Panc1 (cell line): ENCODE results near the gene HOATZ. TPM values are rescaled to one million over a fixed set of nuclear protein-coding genes. Genes with fewer than 3 reads are reported as not detected.

Experiments used
- ATAC-seq: fragments of 200-7000 bp; cut with Tn5 transposase; 2 replicates; pipeline ENCODE4 v1.9.1; 2020; ENCODE audit warnings: mild to moderate bottlenecking, moderate library complexity
- BruUV-seq: library from RNA; stranded (reverse); fragments of 400-500 nt; replicated peaks from 2 replicates; lab custom pipeline; 2021; lab: Mats Ljungman, UMichigan
- CTCF ChIA-PET: fragments of 300-600 bp; sonication (Branson Sonifier 250); formaldehyde crosslinking; loops from one replicate; lab custom pipeline; 2022; ENCODE audit warnings: antibody characterized with exemption; lab: Charles Lee
- POLR2A ChIA-PET: fragments of 300-600 bp; sonication (Branson Sonifier 250); formaldehyde crosslinking; loops from one replicate; lab custom pipeline; 2022; ENCODE audit warnings: antibody characterized with exemption; lab: Charles Lee
- DNase-seq: peaks from one replicate; pipeline ENCODE4 v3.0.0-alpha.2; 2010; ENCODE audit warnings: low read depth, low spot score
- H3K27ac ChIP-seq: 2 replicates; pipeline ENCODE4 v1.5.1; 2011; ENCODE audit warnings: mild to moderate bottlenecking, low read length, inconsistent platforms
- H3K27me3 ChIP-seq: fragments of 200-500 bp; sonication (Bioruptor generic); 2 replicates; pipeline ENCODE4 v1.6.0; 2014; ENCODE audit warnings: low read length, inconsistent platforms; ENCODE audit not compliant: control insufficient read depth, insufficient read depth
- H3K36me3 ChIP-seq: fragments of 200-500 bp; sonication (Bioruptor generic); 2 replicates; pipeline ENCODE4 v1.5.1; 2014; ENCODE audit warnings: inconsistent platforms, mild to moderate bottlenecking, low read length, moderate library complexity; ENCODE audit not compliant: control insufficient read depth, insufficient read depth
- H3K4me1 ChIP-seq: 2 replicates; pipeline ENCODE4 v1.5.1; 2011; ENCODE audit warnings: inconsistent platforms, mild to moderate bottlenecking, low read length, moderate library complexity; ENCODE audit not compliant: control insufficient read depth, insufficient read depth
- H3K4me3 ChIP-seq, 2 experiments: 2 replicates each; pipeline ENCODE4 v1.5.1; 2011 to 2012; ENCODE audit warnings: low read depth in 2 of 2, low read length in 2 of 2, mild to moderate bottlenecking in 2 of 2, inconsistent platforms in 1 of 2, moderate library complexity in 1 of 2
- H3K9me3 ChIP-seq: fragments of 200-500 bp; sonication (Bioruptor generic); 2 replicates; pipeline ENCODE4 v1.5.1; 2014; ENCODE audit warnings: low read depth, mild to moderate bottlenecking, inconsistent platforms, low read length, moderate library complexity; ENCODE audit not compliant: control insufficient read depth, insufficient read depth
- POLR2AphosphoS5 ChIP-seq: IDR thresholded peaks from 2 replicates; pipeline ENCODE4 v1.6.1; 2012; ENCODE audit warnings: mild to moderate bottlenecking, low read depth, low read length, moderate library complexity
- SIN3A ChIP-seq: IDR thresholded peaks from 2 replicates; pipeline ENCODE4 v1.6.1; 2012; ENCODE audit warnings: low read depth, mild to moderate bottlenecking, low read length, moderate library complexity, borderline replicate concordance; ENCODE audit not compliant: insufficient read depth
- TCF7L2 ChIP-seq: IDR thresholded peaks from 2 replicates; pipeline ENCODE4 v1.6.1; 2011; ENCODE audit warnings: mild to moderate bottlenecking, low read depth, low read length, inconsistent platforms
- in situ Hi-C: cut with HindIII; loops from 2 replicates; pipeline ENCODE4 v1.10.0; 2016; ENCODE audit warnings: low sequenced_read_pairs, low pct_unique_long_range_greater_than_20kb
- intact Hi-C: fragments of 100-400 bp; cut with micrococcal nuclease; formaldehyde crosslinking; loops from one replicate; pipeline ENCODE4 v1.10.0; 2022; ENCODE audit not compliant: unreplicated experiment
- total RNA-seq: library from RNA; stranded (reverse); gene quantifications from one replicate; pipeline ENCODE4 v1.2.1, GENCODE V29; 2021; ENCODE audit not compliant: unreplicated experiment
- TF ChIP-seq, protein P1 (sequence below), 2 experiments: IDR thresholded peaks; 2 replicates each; pipeline ENCODE4 v1.6.1; 2011 to 2012; ENCODE audit warnings: low read depth in 2 of 2, control low read depth in 1 of 2, low read length in 1 of 2, mild to moderate bottlenecking in 1 of 2, moderate library complexity in 1 of 2; ENCODE audit not compliant: insufficient read depth in 1 of 2
- TF ChIP-seq, protein P2 (sequence below): fragments of 450-650 bp; IDR thresholded peaks from 2 replicates; pipeline ENCODE4 v1.5.1; 2017; ENCODE audit warnings: mild to moderate bottlenecking

The HOATZ gene
- total RNA-seq, 1 experiment from 2014 or later = not detected

DNA sequence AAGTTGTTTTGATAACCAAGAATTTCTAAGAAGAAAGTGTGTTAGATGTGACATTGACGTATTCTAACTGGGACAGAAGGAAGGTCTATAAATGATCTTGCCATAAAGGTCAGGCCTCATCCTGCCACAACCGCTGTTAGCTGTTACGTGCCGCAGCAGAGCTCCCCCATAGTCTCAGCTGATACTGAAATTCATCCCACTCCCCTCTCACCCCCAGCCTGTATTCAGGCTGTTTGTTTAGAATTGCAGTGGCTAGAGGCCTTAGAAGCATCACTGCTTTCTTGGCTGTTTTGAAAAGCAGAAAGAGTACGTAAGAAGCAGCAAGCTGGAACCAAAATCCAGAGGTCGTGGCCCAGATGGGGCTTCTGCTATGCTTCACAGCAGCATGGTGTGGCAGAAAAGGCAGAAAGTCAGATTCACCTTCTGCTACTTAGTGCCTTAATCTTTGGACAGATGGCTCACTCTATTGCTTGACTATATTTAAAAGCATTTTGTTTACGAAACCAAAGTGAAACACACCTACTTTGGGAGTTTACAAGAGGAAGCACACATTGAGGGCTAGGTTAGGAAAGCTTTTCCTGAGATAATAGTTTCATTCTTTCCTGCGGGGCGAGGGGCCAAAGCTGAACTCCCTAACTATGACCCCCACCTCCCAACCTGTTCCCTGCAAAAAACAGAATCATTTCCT lies 25.0 kb downstream of the HOATZ start:
- no peaks in the 10 kb centered on the region for H3K9me3 ChIP-seq
- peaks cover 23% of the 10 kb centered on the region for H3K27me3 ChIP-seq
- H3K4me3 ChIP-seq = peak overlapping the region in 1 of 2 experiments; percentile 38; a peak in 1 of 4 replicates
- BruUV-seq = no TSS peak
- no peak overlapping the region for H3K27ac ChIP-seq
- H3K4me1 ChIP-seq = peaks cover 7% of the 10 kb centered on the region; the same call in 1 of the 2 replicates
- intact Hi-C loops = no loop called here
- ChIA-PET CTCF (no interaction called here), POLR2A (no interaction called here)
- TF ChIP-seq TCF7L2 = no peak
- TF ChIP-seq, protein P1, sequence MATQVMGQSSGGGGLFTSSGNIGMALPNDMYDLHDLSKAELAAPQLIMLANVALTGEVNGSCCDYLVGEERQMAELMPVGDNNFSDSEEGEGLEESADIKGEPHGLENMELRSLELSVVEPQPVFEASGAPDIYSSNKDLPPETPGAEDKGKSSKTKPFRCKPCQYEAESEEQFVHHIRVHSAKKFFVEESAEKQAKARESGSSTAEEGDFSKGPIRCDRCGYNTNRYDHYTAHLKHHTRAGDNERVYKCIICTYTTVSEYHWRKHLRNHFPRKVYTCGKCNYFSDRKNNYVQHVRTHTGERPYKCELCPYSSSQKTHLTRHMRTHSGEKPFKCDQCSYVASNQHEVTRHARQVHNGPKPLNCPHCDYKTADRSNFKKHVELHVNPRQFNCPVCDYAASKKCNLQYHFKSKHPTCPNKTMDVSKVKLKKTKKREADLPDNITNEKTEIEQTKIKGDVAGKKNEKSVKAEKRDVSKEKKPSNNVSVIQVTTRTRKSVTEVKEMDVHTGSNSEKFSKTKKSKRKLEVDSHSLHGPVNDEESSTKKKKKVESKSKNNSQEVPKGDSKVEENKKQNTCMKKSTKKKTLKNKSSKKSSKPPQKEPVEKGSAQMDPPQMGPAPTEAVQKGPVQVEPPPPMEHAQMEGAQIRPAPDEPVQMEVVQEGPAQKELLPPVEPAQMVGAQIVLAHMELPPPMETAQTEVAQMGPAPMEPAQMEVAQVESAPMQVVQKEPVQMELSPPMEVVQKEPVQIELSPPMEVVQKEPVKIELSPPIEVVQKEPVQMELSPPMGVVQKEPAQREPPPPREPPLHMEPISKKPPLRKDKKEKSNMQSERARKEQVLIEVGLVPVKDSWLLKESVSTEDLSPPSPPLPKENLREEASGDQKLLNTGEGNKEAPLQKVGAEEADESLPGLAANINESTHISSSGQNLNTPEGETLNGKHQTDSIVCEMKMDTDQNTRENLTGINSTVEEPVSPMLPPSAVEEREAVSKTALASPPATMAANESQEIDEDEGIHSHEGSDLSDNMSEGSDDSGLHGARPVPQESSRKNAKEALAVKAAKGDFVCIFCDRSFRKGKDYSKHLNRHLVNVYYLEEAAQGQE (IDR thresholded peaks at IDR 0.05; ENCODE audit: insufficient read depth in 1 of 2, low read depth in 2 of 2, low read length in 1 of 2) = no peak
- TF ChIP-seq, protein P2, sequence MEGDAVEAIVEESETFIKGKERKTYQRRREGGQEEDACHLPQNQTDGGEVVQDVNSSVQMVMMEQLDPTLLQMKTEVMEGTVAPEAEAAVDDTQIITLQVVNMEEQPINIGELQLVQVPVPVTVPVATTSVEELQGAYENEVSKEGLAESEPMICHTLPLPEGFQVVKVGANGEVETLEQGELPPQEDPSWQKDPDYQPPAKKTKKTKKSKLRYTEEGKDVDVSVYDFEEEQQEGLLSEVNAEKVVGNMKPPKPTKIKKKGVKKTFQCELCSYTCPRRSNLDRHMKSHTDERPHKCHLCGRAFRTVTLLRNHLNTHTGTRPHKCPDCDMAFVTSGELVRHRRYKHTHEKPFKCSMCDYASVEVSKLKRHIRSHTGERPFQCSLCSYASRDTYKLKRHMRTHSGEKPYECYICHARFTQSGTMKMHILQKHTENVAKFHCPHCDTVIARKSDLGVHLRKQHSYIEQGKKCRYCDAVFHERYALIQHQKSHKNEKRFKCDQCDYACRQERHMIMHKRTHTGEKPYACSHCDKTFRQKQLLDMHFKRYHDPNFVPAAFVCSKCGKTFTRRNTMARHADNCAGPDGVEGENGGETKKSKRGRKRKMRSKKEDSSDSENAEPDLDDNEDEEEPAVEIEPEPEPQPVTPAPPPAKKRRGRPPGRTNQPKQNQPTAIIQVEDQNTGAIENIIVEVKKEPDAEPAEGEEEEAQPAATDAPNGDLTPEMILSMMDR = no peak
- no peak for TF ChIP-seq SIN3A
- no peak for TF ChIP-seq POLR2AphosphoS5
- DNase-seq = no peak
- no peak for ATAC-seq
- H3K36me3 ChIP-seq = no peaks in the 10 kb centered on the region
- in situ Hi-C loops = no loop called here

DNA sequence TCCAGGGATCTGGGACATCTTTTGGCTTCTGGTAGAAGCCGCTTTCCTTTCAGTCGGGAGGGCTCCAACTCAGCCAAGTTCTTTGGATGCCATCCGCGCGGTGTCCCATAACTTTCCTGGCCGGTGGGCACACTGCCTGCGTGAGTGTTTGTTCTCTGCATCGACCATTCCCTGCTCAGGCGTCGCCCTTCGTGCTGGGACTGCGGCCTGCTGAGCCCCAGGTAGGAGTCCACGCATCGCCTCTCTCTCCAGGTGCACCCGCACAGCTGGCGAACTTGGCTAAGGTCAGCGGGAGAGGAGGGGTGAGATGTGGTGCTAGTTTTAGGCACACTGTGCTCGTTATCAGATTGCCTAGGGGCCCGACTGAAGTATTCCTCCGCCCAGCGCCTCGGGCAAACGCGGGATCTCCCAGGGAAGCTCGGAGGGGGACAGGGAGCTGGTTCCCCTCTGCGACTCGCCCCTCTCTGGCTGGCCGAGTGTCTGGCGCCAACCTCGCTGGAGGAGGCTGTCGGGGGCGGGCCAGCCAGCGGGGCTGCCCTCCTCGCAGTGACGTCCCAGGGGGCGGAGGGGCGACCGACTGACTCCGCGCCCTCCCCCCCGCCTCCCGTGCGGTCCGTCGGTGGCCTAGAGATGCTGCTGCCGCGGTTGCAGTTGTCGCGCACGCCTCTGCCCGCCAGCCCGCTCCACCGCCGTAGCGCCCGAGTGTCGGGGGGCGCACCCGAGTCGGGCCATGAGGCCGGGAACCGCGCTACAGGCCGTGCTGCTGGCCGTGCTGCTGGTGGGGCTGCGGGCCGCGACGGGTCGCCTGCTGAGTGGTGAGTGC lies 25.7 kb downstream of the HOATZ start, which contains the start of gene LAYN:
LAYN (plus strand) TSS at position 607 of the 823 bp plus-strand sequence; CDS start at position 731, 124 bp downstream.
- Histone ChIP-seq H3K27ac (no peak within 1 kb of the TSS), H3K9me3 (no peaks in the 10 kb centered on the region), H3K36me3 (no peaks in the 10 kb centered on the region), H3K27me3 (peaks cover 23% of the 10 kb centered on the region), H3K4me1 (peaks cover 7% of the 10 kb centered on the region; the same call in 1 of the 2 replicates), H3K4me3 (peak within 1 kb of the TSS; percentile 38 to 58)
- intact Hi-C loops (no loop called here), in situ Hi-C loops (no loop called here)
- ATAC-seq (peak; percentile 80), DNase-seq (no peak)
- no peak for TF ChIP-seq SIN3A
- TF ChIP-seq POLR2AphosphoS5 = no peak
- ChIA-PET CTCF (interaction anchor here (0.5 kb wide), 1 partner anchor 239 kb away, joined by 5 read pairs; no protein-coding TSS in a partner anchor), POLR2A (no interaction called here)
- BruUV-seq = no TSS peak
